ENCODE measurements around the gene CA10. TPM values are rescaled to one million over a fixed set of nuclear protein-coding genes. Genes with fewer than 3 reads are reported as not detected.

Gene CA10
- total and polyA plus RNA-seq, 4 experiments from 2014 or later = 0.57 TPM; not detected in 3

GRCh38 chr17:52048137-52048898, 110.2 kb downstream of the CA10 start:
- H3K4me1 ChIP-seq (ENCODE audit: insufficient read depth, low read length) = no peaks in the 10 kb centered on the region
- Mint-ChIP-seq H3K36me3 (no peaks in the 10 kb centered on the region), H3K27me3 (peaks cover 3 to 5% of the 10 kb centered on the region in 2 donors), H3K4me1 (no peaks in the 10 kb centered on the region), H3K4me3 (no peak overlapping the region), H3K9me3 (peaks cover 0 to 4% (median under 1%) of the 10 kb centered on the region in 8 donors), H3K27ac (no peak overlapping the region)
- H3K9me3 ChIP-seq (ENCODE audit: control insufficient read depth in 1 of 2, low read length in 2 of 2) = no peaks in the 10 kb centered on the region
- no peaks in the 10 kb centered on the region for H3K27me3 ChIP-seq (ENCODE audit: insufficient read depth, low read length)
- no peak overlapping the region for H3K4me3 ChIP-seq (ENCODE audit: low read length in 2 of 2)
- POLR2A ChIA-PET (ENCODE audit: partially characterized antibody) = no interaction called here
- intact Hi-C loops (cut with micrococcal nuclease) = no loop called here
- CTCF ChIA-PET (ENCODE audit: partially characterized antibody) = no interaction called here
- DNase-seq = no peak
- H3K36me3 ChIP-seq (ENCODE audit: insufficient read depth, low read length) = no peaks in the 10 kb centered on the region
- H3K27ac ChIP-seq (ENCODE audit: low read depth, low read length) = no peak overlapping the region

GRCh38 chr17:52047086-52047485, 111.4 kb downstream of the CA10 start:
- Mint-ChIP-seq H3K9me3 (peaks cover 0 to 4% (median 0%) of the 10 kb centered on the region in 8 donors), H3K27me3 (peaks cover 3 to 5% of the 10 kb centered on the region in 2 donors), H3K4me1 (no peaks in the 10 kb centered on the region), H3K36me3 (no peaks in the 10 kb centered on the region), H3K4me3 (no peak overlapping the region), H3K27ac (no peak overlapping the region)
- Histone ChIP-seq H3K4me3 (ENCODE audit: low read length in 2 of 2) (no peak overlapping the region), H3K27me3 (ENCODE audit: insufficient read depth, low read length) (no peaks in the 10 kb centered on the region), H3K36me3 (ENCODE audit: insufficient read depth, low read length) (no peaks in the 10 kb centered on the region), H3K27ac (ENCODE audit: low read depth, low read length) (no peak overlapping the region), H3K9me3 (ENCODE audit: control insufficient read depth in 1 of 2, low read length in 2 of 2) (no peaks in the 10 kb centered on the region), H3K4me1 (ENCODE audit: insufficient read depth, low read length) (no peaks in the 10 kb centered on the region)
- intact Hi-C loops (cut with micrococcal nuclease) = no loop called here
- ChIA-PET CTCF (ENCODE audit: partially characterized antibody) (no interaction called here), POLR2A (ENCODE audit: partially characterized antibody) (no interaction called here)
- no peak for DNase-seq

- Mint-ChIP-seq H3K36me3 (no peaks in the 10 kb centered on the region), H3K9me3 (peaks cover 0 to 2% (median 0%) of the 10 kb centered on the region in 8 donors), H3K27ac (no peak overlapping the region), H3K4me3 (no peak overlapping the region), H3K4me1 (no peaks in the 10 kb centered on the region), H3K27me3 (peaks cover 0 to 5% of the 10 kb centered on the region in 2 donors)
- no peak overlapping the region for H3K4me3 ChIP-seq (ENCODE audit: low read length in 2 of 2)
- no peak for DNase-seq
- intact Hi-C loops (cut with micrococcal nuclease) = no loop called here
- no peaks in the 10 kb centered on the region for H3K36me3 ChIP-seq (ENCODE audit: insufficient read depth, low read length)
- no peak overlapping the region for H3K27ac ChIP-seq (ENCODE audit: low read depth, low read length)
- H3K9me3 ChIP-seq (ENCODE audit: control insufficient read depth in 1 of 2, low read length in 2 of 2) = no peaks in the 10 kb centered on the region
- POLR2A ChIA-PET (ENCODE audit: partially characterized antibody) = no interaction called here
- no peaks in the 10 kb centered on the region for H3K4me1 ChIP-seq (ENCODE audit: insufficient read depth, low read length)
- CTCF ChIA-PET (ENCODE audit: partially characterized antibody) = no interaction called here
- H3K27me3 ChIP-seq (ENCODE audit: insufficient read depth, low read length) = no peaks in the 10 kb centered on the region
Measured at GRCh38 chr17:52041123-52041617, 117.3 kb downstream of the CA10 start.

- Mint-ChIP-seq H3K9me3 (peaks cover 0 to 4% (median 0%) of the 10 kb centered on the region in 8 donors), H3K4me1 (no peaks in the 10 kb centered on the region), H3K27me3 (peaks cover 0 to 4% of the 10 kb centered on the region in 2 donors), H3K36me3 (no peaks in the 10 kb centered on the region), H3K4me3 (no peak overlapping the region), H3K27ac (no peak overlapping the region)
- intact Hi-C loops (cut with micrococcal nuclease) = no loop called here
- ChIA-PET POLR2A (ENCODE audit: partially characterized antibody) (no interaction called here), CTCF (ENCODE audit: partially characterized antibody) (no interaction called here)
- DNase-seq = no peak
- no peaks in the 10 kb centered on the region for H3K27me3 ChIP-seq (ENCODE audit: insufficient read depth, low read length)
- H3K4me1 ChIP-seq (ENCODE audit: insufficient read depth, low read length) = no peaks in the 10 kb centered on the region
- H3K27ac ChIP-seq (ENCODE audit: low read depth, low read length) = no peak overlapping the region
- no peaks in the 10 kb centered on the region for H3K9me3 ChIP-seq (ENCODE audit: control insufficient read depth in 1 of 2, low read length in 2 of 2)
- H3K4me3 ChIP-seq (ENCODE audit: low read length in 2 of 2) = no peak overlapping the region
- no peaks in the 10 kb centered on the region for H3K36me3 ChIP-seq (ENCODE audit: insufficient read depth, low read length)
Measured at GRCh38 chr17:52036416-52036815, 122.1 kb downstream of the CA10 start.

DNA sequence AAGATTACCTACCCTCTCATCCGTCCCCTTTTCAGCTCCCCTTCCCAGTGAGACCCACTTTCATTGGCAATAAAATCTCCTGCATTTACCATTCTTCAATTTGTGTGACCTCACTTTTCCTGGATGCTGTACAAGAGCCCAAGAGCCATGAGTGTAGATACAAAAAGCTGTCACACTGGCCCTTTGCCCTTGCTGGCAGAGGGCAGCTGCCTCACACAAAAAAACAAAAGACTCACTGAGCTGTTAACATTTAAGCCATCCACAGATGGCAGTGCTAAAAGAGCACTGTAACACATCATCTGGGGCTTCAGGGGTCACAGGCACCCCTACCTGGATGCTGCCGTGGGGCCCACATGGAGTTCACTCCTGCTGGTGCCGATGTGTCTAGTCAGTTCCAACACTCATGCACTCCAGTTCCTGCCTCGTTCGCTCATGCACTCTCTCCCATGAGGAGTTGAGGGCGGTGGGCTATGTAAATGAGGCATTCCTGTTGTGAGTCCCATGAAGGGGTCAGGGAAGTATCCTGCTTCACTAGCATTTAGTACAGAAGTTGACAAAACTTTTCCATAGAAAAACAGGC, 123.1 kb downstream of the CA10 start:
- H3K27me3 ChIP-seq (ENCODE audit: insufficient read depth, low read length) = no peaks in the 10 kb centered on the region
- H3K9me3 ChIP-seq (ENCODE audit: control insufficient read depth in 1 of 2, low read length in 2 of 2) = no peaks in the 10 kb centered on the region
- H3K9me3 Mint-ChIP-seq = peaks cover 0 to 2% (median 0%) of the 10 kb centered on the region in 8 donors
- H3K36me3 ChIP-seq (ENCODE audit: insufficient read depth, low read length) = no peaks in the 10 kb centered on the region
- intact Hi-C loops (cut with micrococcal nuclease) = no loop called here
- POLR2A ChIA-PET (ENCODE audit: partially characterized antibody) = no interaction called here
- H3K4me3 Mint-ChIP-seq = no peak overlapping the region
- no peaks in the 10 kb centered on the region for H3K4me1 ChIP-seq (ENCODE audit: insufficient read depth, low read length)
- H3K4me3 ChIP-seq (ENCODE audit: low read length in 2 of 2) = no peak overlapping the region
- CTCF ChIA-PET (ENCODE audit: partially characterized antibody) = no interaction called here
- DNase-seq = no peak
- H3K27ac Mint-ChIP-seq = no peak overlapping the region
- no peak overlapping the region for H3K27ac ChIP-seq (ENCODE audit: low read depth, low read length)
- no peaks in the 10 kb centered on the region for H3K36me3 Mint-ChIP-seq
- peaks cover 0 to 4% of the 10 kb centered on the region in 2 donors for H3K27me3 Mint-ChIP-seq
- H3K4me1 Mint-ChIP-seq = no peaks in the 10 kb centered on the region

GRCh38 chr17:52032454-52032853, 126.1 kb downstream of the CA10 start:
- ChIA-PET CTCF (ENCODE audit: partially characterized antibody) (no interaction called here), POLR2A (ENCODE audit: partially characterized antibody) (no interaction called here)
- H3K4me3 Mint-ChIP-seq = no peak overlapping the region
- no peaks in the 10 kb centered on the region for H3K4me1 Mint-ChIP-seq
- H3K36me3 Mint-ChIP-seq = no peaks in the 10 kb centered on the region
- Histone ChIP-seq H3K36me3 (ENCODE audit: insufficient read depth, low read length) (no peaks in the 10 kb centered on the region), H3K4me1 (ENCODE audit: insufficient read depth, low read length) (no peaks in the 10 kb centered on the region), H3K27ac (ENCODE audit: low read depth, low read length) (no peak overlapping the region), H3K27me3 (ENCODE audit: insufficient read depth, low read length) (no peaks in the 10 kb centered on the region), H3K4me3 (ENCODE audit: low read length in 2 of 2) (no peak overlapping the region), H3K9me3 (ENCODE audit: control insufficient read depth in 1 of 2, low read length in 2 of 2) (no peaks in the 10 kb centered on the region)
- H3K9me3 Mint-ChIP-seq = peaks cover 0 to 2% (median 0%) of the 10 kb centered on the region in 8 donors
- H3K27ac Mint-ChIP-seq = no peak overlapping the region
- no peak for DNase-seq
- intact Hi-C loops (cut with micrococcal nuclease) = no loop called here
- H3K27me3 Mint-ChIP-seq = peaks cover 0 to 5% of the 10 kb centered on the region in 2 donors

- no peaks in the 10 kb centered on the region for H3K4me1 ChIP-seq (ENCODE audit: insufficient read depth, low read length)
- no peak overlapping the region for H3K4me3 ChIP-seq (ENCODE audit: low read length in 2 of 2)
- H3K9me3 ChIP-seq (ENCODE audit: control insufficient read depth in 1 of 2, low read length in 2 of 2) = no peaks in the 10 kb centered on the region
- POLR2A ChIA-PET (ENCODE audit: partially characterized antibody) = no interaction called here
- Mint-ChIP-seq H3K27ac (no peak overlapping the region), H3K4me3 (no peak overlapping the region), H3K4me1 (no peaks in the 10 kb centered on the region), H3K9me3 (peaks cover 0 to 2% (median 0%) of the 10 kb centered on the region in 8 donors), H3K27me3 (peaks cover 0 to 5% of the 10 kb centered on the region in 2 donors), H3K36me3 (no peaks in the 10 kb centered on the region)
- intact Hi-C loops (cut with micrococcal nuclease) = no loop called here
- no peak for DNase-seq
- H3K27me3 ChIP-seq (ENCODE audit: insufficient read depth, low read length) = no peaks in the 10 kb centered on the region
- no peaks in the 10 kb centered on the region for H3K36me3 ChIP-seq (ENCODE audit: insufficient read depth, low read length)
- H3K27ac ChIP-seq (ENCODE audit: low read depth, low read length) = no peak overlapping the region
- CTCF ChIA-PET (ENCODE audit: partially characterized antibody) = no interaction called here
Measured at GRCh38 chr17:52030052-52030451, 128.5 kb downstream of the CA10 start.
